Lower lobe of right lung (tissue), 2 donors: ENCODE results near the gene MGAT5. TPM values are rescaled to one million over a fixed set of nuclear protein-coding genes. Genes with fewer than 3 reads are reported as not detected.
A peak's percentile ranks its signal among the peaks of the same experiment; 100 is the strongest.

Experiments used
- ATAC-seq, 2 donors: fragments of 200-7000 bp; cut with Tn5 transposase; one replicate each; pipeline ENCODE4 v1.9.1; 2020 to 2022; ENCODE audit warnings: mild to moderate bottlenecking in 2 of 2, moderate library complexity in 2 of 2
- DNase-seq: peaks from one replicate; pipeline ENCODE4 v3.0.0-alpha.2; 2020
- H3K27ac ChIP-seq: fragments of 200-600 bp; one replicate; pipeline ENCODE4 v1.8.0; 2022
- H3K27me3 ChIP-seq: fragments of 200-600 bp; one replicate; pipeline ENCODE4 v1.8.0; 2022; ENCODE audit warnings: low read depth
- H3K36me3 ChIP-seq: fragments of 200-600 bp; one replicate; pipeline ENCODE4 v1.8.0; 2022; ENCODE audit warnings: mild to moderate bottlenecking
- H3K4me1 ChIP-seq: fragments of 200-600 bp; one replicate; pipeline ENCODE4 v1.8.0; 2022
- H3K4me3 ChIP-seq: fragments of 200-600 bp; one replicate; pipeline ENCODE4 v1.8.0; 2022; ENCODE audit warnings: mild to moderate bottlenecking
- H3K9me3 ChIP-seq: fragments of 200-600 bp; one replicate; pipeline ENCODE4 v1.8.0; 2022
- CTCF ChIP-seq: fragments of 200-600 bp; IDR thresholded peaks from one replicate; pipeline ENCODE4 v1.8.0; 2022; ENCODE audit warnings: antibody characterized with exemption, mild to moderate bottlenecking
- intact Hi-C: fragments of 100-400 bp; cut with DNase I; formaldehyde crosslinking; loops from one replicate; pipeline ENCODE4 v1.11.0; 2022
- total RNA-seq: library from RNA; stranded (reverse); fragmentation: NEBNext Ultra II Directional; extraction: Animal tissue kit (Norgen Biotek cat#: 25700); gene quantifications from one replicate; pipeline ENCODE4 v1.2.1, GENCODE V29; 2021
- donor health status: DM: no; HTN: yes; CAD: no; lungs with severe emphysema.

The MGAT5 gene
- total RNA-seq, 1 donor from 2014 or later, result 61.7 TPM

DNA sequence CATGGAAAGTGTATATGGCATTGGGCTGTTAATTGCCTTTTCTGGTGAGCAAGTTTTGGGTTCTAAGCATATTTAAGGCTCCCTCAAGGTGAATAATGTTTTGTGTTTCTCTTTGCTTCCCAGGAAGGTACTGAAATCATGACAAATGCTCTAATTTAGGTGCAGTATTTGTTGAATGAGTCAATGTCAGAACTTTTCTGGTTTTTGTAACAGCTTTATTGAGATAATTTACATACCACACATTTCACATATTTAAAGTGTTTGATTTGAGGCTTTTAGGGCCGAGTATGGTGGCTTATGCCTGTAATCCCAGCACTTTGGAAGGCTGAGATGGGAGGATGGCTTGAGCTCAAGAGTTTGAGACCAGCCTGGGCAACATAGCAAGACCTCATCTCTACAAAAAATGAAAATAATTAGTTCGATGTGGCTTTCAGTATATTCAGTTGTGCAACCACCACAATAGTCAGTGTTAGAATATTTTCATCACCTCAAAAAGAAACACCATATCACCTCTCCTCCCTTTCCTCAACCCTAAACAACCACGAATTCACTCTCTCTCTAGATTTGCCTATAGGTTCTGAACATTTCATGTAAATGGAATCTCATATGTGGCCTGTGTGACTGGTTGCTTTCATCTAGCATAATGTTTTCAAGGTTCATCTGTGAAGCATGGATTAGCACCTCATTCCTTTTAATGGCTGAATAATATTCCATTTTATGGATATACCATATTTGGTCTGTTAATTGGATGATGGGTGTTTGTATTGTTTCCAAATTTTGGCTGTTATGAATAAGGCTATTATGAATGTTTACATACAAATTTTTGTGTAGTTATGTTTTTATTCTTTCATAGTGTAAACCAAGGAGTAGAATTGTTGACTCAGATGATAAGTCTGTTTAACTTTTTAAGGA is 54.9 kb downstream of the MGAT5 start:
- TF ChIP-seq CTCF, result no peak
- Histone ChIP-seq H3K27me3 (no peaks in the 10 kb centered on the region), H3K9me3 (no peaks in the 10 kb centered on the region), H3K27ac (no peak overlapping the region), H3K4me1 (peaks cover 26% of the 10 kb centered on the region), H3K36me3 (no peaks in the 10 kb centered on the region), H3K4me3 (no peak overlapping the region)
- no peak for DNase-seq
- intact Hi-C loops, result no loop called here
- ATAC-seq, result no peak

- no peak for DNase-seq
These were observed 56.5 kb downstream of the MGAT5 start for GRCh38 chr2:134310107-134311079.

DNA sequence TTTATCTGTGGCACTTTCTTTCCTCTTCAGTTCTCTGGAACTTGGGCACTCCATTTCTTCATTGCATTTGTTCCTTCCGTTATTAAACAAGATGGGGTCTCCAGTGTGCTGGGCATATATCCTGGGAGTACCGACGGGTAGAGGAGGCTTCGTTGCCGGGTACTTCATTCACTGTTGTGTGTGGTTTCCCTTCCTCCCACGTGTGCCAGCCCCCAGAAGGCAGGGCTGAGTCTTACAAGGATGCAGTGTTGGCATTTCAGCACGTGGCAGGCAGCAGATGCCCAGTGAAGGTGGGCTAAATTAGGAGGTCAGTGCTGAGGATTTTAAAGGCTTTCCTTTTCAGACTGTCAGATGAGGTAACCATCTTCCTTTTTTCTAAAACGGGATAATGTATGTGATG is 58.6 kb downstream of the MGAT5 start:
- no peak overlapping the region for H3K27ac ChIP-seq
- peaks cover 17% of the 10 kb centered on the region for H3K4me1 ChIP-seq
- no peaks in the 10 kb centered on the region for H3K27me3 ChIP-seq
- TF ChIP-seq CTCF, result no peak
- H3K9me3 ChIP-seq, result no peaks in the 10 kb centered on the region
- intact Hi-C loops, result no loop called here
- DNase-seq (no peak), ATAC-seq (no peak)
- peaks cover under 1% of the 10 kb centered on the region for H3K36me3 ChIP-seq
- H3K4me3 ChIP-seq, result no peak overlapping the region

More at GRCh38 chr2:134310107-134311079, 56.5 kb downstream of the MGAT5 start:
- H3K27me3 ChIP-seq, result no peaks in the 10 kb centered on the region
- H3K4me1 ChIP-seq, result peaks cover 29% of the 10 kb centered on the region
- intact Hi-C loops, result no loop called here
- no peaks in the 10 kb centered on the region for H3K36me3 ChIP-seq
- no peak for ATAC-seq
- no peaks in the 10 kb centered on the region for H3K9me3 ChIP-seq
- no peak for TF ChIP-seq CTCF
- H3K27ac ChIP-seq, result no peak overlapping the region
- H3K4me3 ChIP-seq, result no peak overlapping the region

DNA sequence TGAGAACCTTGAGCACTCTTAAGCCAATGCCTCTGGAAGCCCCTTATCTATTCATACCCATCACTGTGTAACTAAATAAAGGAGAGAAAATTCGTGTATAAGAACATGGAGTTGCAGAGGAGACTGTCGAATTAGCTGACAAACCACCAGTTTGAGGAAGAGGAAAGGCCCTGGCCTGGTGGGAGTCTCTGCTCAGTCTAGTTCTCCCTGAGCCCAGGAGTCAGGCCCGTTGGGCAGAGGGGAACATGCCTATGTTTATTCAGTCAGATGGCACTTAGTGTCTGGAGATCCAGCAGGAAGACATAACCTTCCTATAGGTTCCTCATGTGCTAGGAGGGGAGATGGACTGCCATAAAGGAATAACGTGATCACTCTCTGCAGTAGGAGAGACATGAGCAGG is 60.3 kb downstream of the MGAT5 start:
- Histone ChIP-seq H3K4me1 (peaks cover 14% of the 10 kb centered on the region), H3K36me3 (peaks cover 15% of the 10 kb centered on the region), H3K4me3 (no peak overlapping the region), H3K27ac (no peak overlapping the region), H3K27me3 (no peaks in the 10 kb centered on the region), H3K9me3 (no peaks in the 10 kb centered on the region)
- TF ChIP-seq CTCF, result no peak
- DNase-seq, result no peak
- intact Hi-C loops, result no loop called here
- peak in 1 of 2 donors; percentile 11 for ATAC-seq

- Histone ChIP-seq H3K9me3 (no peaks in the 10 kb centered on the region), H3K36me3 (peaks cover 15% of the 10 kb centered on the region), H3K4me1 (peaks cover 14% of the 10 kb centered on the region), H3K27ac (no peak overlapping the region), H3K27me3 (no peaks in the 10 kb centered on the region), H3K4me3 (no peak overlapping the region)
- intact Hi-C loops, result no loop called here
- no peak for DNase-seq
- TF ChIP-seq CTCF, result no peak
- ATAC-seq, result no peak
These were observed 61.0 kb downstream of the MGAT5 start for GRCh38 chr2:134314681-134315368.
